GM19463 (cell line): ENCODE results near the gene YJEFN3.

Experiments used
- ATAC-seq: cut with Tn5 transposase; IDR thresholded peaks from one replicate; pipeline ENCODE4 v1.9.1; 2021; ENCODE audit warnings: mild to moderate bottlenecking, moderate library complexity; ENCODE audit not compliant: unreplicated experiment

Gene YJEFN3

GRCh38 chr19:19549804-19550464 lies 21.2 kb downstream of the YJEFN3 start:
- no peak for ATAC-seq

GRCh38 chr19:19550485-19550929 lies 21.8 kb downstream of the YJEFN3 start:
- no peak for ATAC-seq

DNA sequence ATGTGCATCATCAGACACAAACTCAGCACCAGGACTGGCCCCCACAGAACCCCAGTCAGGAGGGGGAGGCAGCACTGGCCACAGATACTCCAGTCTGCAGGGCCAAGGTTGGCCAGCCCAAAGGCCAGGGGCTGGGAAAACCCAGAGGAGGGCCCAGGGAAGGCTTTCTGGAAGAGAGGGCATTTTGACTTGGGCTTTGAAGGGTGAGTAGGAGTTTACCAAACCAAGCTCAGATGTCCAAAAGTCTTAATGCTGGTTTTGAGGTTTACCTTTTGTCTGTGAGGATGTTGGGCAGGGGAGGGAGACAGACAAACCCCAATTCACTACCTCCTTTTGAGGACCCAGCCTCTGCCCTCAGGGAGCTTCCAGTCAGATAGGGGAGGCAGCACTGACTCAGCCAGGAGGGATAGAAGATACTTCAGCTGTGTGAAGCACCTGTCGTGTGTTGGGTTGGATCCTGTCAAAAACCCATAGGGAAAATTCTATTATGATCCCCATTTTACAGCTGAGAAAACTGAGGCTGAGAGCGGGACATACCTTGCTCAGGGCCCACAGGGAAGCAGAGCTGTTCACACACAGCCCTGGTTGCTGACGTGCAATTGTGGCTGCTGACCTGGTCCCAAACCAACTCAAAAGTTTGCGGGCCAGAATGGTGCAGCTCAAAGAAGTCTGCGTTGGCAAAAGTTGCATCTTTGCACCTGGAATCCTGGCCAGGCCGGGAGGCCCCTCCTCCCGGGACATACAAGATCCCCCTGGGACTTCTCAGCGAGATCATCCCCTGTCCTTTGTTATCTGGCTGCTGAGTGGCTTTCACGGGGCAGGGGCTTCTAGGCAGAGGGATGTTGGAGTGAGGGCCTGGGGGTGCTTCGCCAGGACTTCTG lies 22.5 kb downstream of the YJEFN3 start:
- no peak for ATAC-seq

DNA sequence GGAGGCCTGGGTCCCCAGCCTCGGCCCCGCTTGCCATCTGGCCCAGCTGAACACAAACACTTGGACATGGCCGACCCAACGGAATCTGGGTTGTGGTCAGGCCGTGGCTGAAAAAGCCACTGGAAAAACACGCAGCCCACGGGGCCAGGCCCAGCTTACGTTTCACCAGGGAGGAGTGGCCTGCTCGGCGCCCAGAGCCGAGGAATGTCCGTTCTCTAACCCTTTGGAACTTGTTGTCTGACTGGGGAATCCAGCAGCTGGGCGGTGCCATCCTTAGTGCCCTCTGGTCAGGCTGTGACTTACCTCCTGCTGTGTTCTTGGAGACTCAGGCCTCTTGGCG lies 23.1 kb downstream of the YJEFN3 start:
- ATAC-seq: no peak

DNA sequence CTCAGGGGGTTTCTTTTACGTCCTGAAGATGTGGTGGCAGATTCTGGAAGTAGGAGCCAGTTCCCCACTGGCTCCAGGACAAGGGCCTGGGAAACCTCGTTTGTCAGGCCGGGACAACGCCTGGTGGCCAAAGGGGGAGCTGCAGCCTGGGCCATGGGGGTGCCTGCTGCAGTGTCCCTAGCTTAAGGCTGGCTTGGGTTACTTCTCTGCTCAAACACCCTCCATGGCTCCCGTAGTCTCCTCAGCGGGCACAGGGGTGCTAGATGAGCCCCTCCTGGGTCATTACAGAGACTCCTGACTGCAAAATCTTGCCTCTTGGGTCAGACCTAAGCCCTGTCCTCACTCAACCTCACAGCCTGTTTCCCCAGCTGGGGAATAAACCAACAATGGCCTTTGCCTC lies 24.1 kb downstream of the YJEFN3 start:
- no peak for ATAC-seq

GRCh38 chr19:19553670-19554069 lies 25.0 kb downstream of the YJEFN3 start:
- no peak for ATAC-seq

DNA sequence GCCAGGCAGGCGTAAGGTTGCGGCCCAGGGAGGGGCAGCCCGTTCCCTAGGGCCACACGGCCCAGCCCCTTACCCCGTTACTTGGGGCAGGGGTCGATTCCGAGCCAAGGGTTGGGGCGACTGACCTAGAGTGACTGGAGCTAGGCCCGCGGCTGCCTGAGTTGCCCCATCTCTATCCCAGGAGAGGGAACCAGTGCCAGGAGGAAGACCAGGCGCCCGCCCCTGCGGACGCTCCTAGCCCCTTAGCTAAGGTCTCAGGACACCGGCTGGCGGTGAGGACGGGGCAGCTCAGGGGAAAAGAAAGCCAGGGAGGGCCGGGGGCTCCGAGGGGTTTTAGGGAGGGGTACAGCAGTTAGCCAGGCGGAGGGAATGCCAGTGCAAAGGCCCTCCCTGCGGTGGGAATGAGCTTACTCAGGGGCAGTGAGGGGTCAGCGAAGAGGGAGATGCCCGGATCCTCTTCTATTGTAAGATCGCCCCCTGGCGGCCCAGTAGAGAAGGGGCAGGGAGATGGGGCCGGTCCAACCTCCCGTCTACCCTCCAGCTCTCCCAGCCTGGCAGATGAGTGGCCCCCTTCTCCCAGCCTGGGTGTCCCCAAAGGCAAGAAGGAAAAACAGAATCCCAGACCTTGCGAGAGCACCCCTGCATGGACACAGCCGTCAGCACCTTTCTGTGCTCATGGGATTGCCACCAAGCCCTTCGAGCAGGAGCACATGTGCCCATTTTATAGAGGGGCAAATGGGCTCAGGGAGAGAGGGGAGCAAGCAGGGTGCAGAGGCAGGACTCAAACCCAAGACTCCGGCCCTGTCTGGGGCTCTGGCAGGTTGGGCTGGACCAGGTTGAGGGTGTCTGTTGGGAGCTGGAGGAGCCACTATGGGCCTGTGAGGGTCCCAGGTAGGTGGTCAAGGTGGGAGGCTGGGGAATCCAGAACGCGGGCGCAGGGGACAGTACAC lies 25.6 kb downstream of the YJEFN3 start:
- no peak for ATAC-seq

GRCh38 chr19:19558055-19558454 lies 29.3 kb downstream of the YJEFN3 start:
- no peak for ATAC-seq

- ATAC-seq: no peak
These were observed 29.9 kb downstream of the YJEFN3 start for GRCh38 chr19:19558636-19559035.

DNA sequence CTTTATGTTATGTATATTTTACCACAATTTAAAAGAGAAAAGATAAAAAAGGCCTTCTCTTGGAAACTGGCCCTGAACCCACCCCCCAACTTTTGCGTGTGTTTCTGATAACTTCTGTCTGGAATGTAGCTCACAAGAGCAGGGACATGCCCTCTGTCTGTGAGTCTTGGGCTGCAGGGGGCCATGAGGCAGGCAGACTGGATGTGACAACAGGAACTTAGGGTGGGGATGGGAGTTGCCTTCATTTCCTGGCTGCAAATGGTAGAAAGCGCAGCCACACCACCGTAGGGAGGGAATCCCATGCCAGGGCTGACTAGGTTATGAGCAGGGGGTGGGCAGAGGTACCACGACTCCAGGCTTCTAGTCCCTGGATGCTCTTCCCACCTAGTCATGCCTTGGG lies 31.2 kb downstream of the YJEFN3 start:
- no peak for ATAC-seq

DNA sequence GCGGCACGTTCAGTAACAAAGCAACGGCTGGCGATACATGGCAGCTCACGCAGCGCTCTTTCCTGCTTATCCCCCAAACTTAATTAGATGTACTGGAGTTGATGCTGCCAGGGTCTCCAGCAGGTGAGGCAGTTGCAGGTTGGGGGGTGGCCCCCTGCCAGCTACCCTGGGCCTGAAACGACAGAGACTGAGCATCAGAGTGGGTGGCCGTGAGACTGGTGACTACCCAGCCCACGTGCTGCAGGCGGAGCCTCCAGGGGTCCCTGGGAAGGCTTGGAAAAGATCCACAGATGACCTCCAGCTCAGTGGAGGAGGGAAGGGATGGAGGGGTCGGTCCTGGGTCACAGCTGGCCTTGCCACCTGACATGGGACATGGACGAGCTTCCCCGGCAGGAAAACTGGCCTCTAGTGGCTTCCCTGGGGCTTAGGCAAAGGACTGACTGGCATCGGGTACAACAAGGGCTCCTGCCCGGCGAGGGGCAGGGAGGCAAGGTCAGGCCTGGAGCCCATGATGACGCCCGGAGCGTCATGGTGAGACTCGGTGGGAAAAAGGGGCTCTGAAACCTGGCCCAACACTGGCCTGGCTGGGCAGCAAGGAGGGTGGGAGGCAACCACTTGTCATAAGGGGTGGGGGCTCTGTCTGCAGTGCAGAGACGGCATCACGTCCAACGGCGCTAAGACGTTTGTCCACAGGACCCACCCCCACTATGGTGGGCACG lies 33.4 kb downstream of the YJEFN3 start:
- ATAC-seq: no peak

GRCh38 chr19:19562665-19563347 lies 34.1 kb downstream of the YJEFN3 start:
- no peak for ATAC-seq

- no peak for ATAC-seq
These were observed 34.7 kb downstream of the YJEFN3 start for GRCh38 chr19:19563348-19563848.

- no peak for ATAC-seq
These were observed 37.6 kb downstream of the YJEFN3 start for GRCh38 chr19:19566306-19566705.

- no peak for ATAC-seq
These were observed 38.7 kb downstream of the YJEFN3 start for GRCh38 chr19:19567391-19567790.

DNA sequence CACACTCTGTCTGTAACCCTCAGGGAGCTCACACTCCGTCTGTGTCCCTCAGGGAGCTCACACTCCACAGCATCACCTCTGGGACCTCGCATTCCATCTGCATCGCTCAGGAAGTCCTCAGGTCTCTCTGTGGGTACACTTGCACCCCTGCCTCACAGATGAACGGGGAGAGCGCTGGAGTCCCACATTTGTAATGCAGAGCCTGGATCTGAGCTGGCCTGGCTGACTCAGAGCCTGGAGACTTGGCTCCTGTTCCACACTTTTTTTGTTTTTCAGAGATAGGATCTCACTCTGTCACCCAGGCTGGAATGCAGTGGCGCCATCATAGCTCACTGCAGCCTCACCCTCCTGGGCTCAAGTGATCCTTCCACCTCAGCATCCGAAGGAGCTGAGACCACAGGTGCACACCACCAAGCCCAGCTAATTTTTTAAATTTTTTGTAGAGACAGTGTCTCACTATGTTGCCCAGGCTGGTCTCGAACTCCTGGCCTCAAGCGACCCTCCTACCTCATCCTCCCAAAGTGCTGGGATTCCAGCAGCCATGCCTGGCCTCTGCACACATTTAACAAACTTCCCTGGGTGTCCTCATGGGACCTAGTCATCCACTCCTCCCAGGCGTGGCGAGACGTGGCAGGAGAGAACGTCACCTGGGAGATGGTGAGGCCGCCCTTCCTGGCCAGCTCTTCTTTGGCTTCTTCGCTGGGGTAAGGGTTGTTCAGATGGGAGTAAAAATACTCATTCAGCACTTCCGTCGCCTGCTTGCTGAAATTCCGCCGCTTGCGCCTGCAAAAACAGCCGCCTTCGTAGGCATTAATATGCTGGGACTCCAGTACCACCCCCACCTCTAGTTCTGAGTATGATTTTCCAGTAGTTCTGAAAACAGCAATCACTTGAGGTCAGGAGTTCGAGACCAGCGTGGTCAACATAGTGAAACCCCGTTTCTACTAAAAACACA lies 40.4 kb downstream of the YJEFN3 start:
- ATAC-seq: no peak

DNA sequence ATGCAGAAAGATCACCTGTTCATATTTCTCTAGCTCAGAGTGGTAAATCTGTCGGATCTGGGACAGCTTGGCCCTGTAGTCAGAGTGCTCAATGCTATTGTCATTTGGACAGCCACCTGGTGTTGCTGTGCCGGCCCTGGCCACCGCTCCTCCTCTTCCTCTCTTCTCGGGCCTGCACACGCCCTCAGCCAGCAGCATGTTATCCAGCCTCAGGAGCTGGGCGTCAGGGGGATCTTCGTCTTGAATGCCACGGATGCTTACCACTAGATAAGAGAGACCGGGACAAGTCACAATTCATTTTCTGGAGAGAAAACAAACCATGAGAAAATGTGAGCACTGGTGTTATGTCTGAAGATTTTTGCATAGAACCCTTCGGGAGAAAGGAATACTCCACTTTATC lies 41.9 kb downstream of the YJEFN3 start:
- ATAC-seq: no peak

DNA sequence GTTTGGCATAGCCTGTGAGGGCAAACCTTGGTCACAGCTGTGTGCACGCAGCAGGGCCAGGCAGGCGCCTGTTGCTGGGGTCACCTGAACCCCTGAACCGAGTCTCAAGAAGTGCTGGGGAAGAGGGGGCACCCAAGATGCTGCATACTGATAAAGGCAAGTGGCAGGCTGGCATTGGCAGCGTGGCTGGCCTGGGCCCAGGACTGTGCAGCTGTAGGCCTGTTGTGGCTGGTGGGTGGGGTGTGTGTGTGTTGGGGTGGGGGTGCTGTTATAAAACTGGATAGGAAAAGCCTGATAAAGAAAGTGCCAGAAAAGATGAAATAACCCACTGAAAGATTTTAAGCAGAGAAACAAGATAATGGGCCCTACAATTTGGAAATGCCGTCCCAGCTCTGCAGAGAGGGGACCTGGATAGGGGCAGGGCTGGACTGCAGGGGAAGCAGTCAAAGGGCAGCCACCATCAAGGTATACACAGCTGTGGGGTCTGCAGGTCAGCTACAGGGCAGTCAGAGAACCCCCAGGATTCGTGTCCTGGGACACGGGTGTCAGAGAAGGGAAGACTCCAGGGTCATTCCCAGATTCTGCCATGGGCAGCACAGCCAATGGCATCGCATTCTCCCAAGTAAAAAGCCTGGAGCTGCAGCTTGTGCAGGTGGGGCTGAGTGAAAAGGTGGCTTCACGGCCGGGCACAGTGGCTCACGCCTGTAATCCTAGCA lies 42.5 kb downstream of the YJEFN3 start:
- no peak for ATAC-seq
